OCI-LY7 (cell line): ENCODE results near the gene KDM8. TPM values are rescaled to one million over a fixed set of nuclear protein-coding genes. Genes with fewer than 3 reads are reported as not detected.

Experiments used
- BruUV-seq: library from RNA; stranded (reverse); fragments of 400-500 nt; replicated peaks from 2 replicates; lab custom pipeline; 2021; lab: Mats Ljungman, UMichigan
- CTCF ChIA-PET: fragments of 300-600 bp; sonication (Branson Sonifier 250); formaldehyde crosslinking; loops from one replicate; lab custom pipeline; 2022; ENCODE audit warnings: antibody characterized with exemption; ENCODE audit not compliant: unreplicated experiment; lab: Charles Lee
- POLR2A ChIA-PET: fragments of 300-600 bp; sonication (Branson Sonifier 250); formaldehyde crosslinking; loops from one replicate; lab custom pipeline; 2022; ENCODE audit warnings: antibody characterized with exemption; lab: Charles Lee
- DNase-seq: peaks from one replicate; pipeline ENCODE4 v3.0.0-alpha.2; 2015; ENCODE audit warnings: low spot score
- H2AFZ ChIP-seq: fragments of 200-600 bp; sonication (generic), shearing (Covaris generic); 2 replicates; pipeline ENCODE4 v1.6.1; 2014; ENCODE audit warnings: mild to moderate bottlenecking, antibody characterized with exemption, low read length, moderate library complexity
- H3K27ac ChIP-seq: fragments of 200-600 bp; sonication (generic); 2 replicates; pipeline ENCODE4 v1.5.1; 2014; ENCODE audit warnings: mixed run types, low read depth, mild to moderate bottlenecking, moderate library complexity, low read length, inconsistent platforms; ENCODE audit not compliant: poor library complexity, severe bottlenecking
- H3K36me3 ChIP-seq: fragments of 200-600 bp; sonication (generic); 2 replicates; pipeline ENCODE4 v1.6.1; 2014; ENCODE audit warnings: mild to moderate bottlenecking, antibody characterized with exemption, low read length, moderate library complexity, mixed read lengths; ENCODE audit not compliant: insufficient read depth
- H3K4me1 ChIP-seq: fragments of 200-600 bp; sonication (generic); 2 replicates; pipeline ENCODE4 v1.5.1; 2014; ENCODE audit warnings: mild to moderate bottlenecking, low read length; ENCODE audit not compliant: insufficient read depth, poor library complexity, severe bottlenecking
- H3K4me2 ChIP-seq: fragments of 200-600 bp; sonication (generic); 2 replicates; pipeline ENCODE4 v1.6.1; 2014; ENCODE audit warnings: mild to moderate bottlenecking, low read length
- H3K4me3 ChIP-seq: fragments of 200-600 bp; sonication (generic); 2 replicates; pipeline ENCODE4 v1.5.1; 2014; ENCODE audit warnings: mild to moderate bottlenecking, low read depth, low read length; ENCODE audit not compliant: poor library complexity, severe bottlenecking
- H3K79me2 ChIP-seq: fragments of 200-600 bp; sonication (generic); 2 replicates; pipeline ENCODE4 v1.6.1; 2016; ENCODE audit warnings: low read depth, mild to moderate bottlenecking, low read length, moderate library complexity, mixed read lengths; ENCODE audit not compliant: insufficient read depth
- H3K9me2 ChIP-seq: fragments of 200-600 bp; sonication (generic); 2 replicates; pipeline ENCODE4 v1.6.1; 2016; ENCODE audit warnings: mild to moderate bottlenecking, low read length, mixed read lengths; ENCODE audit not compliant: insufficient read depth
- H3K9me3 ChIP-seq: fragments of 200-600 bp; sonication (generic); 2 replicates; pipeline ENCODE4 v1.6.1; 2014; ENCODE audit warnings: mild to moderate bottlenecking, mixed run types, low read length, mixed read lengths
- H4K20me1 ChIP-seq: fragments of 200-600 bp; sonication (generic); 2 replicates; pipeline ENCODE4 v1.6.1; 2014; ENCODE audit warnings: mild to moderate bottlenecking, antibody characterized with exemption, low read length, moderate library complexity, mixed read lengths; ENCODE audit not compliant: insufficient read depth
- CTCF ChIP-seq: fragments of 200-600 bp; sonication (generic); conservative IDR thresholded peaks from 2 replicates; pipeline ENCODE4 v1.5.1; 2014; ENCODE audit warnings: mild to moderate bottlenecking, antibody characterized with exemption, low read length, moderate library complexity, mixed read lengths
- EZH2phosphoT487 ChIP-seq: fragments of 200-600 bp; sonication (generic); IDR thresholded peaks from 2 replicates; pipeline ENCODE4 v1.6.1; 2018; ENCODE audit warnings: low read depth, borderline replicate concordance, mild to moderate bottlenecking, mixed run types, antibody characterized with exemption, low read length, moderate library complexity, mixed read lengths
- intact Hi-C: fragments of 100-400 bp; cut with micrococcal nuclease; formaldehyde crosslinking; loops from one replicate; pipeline ENCODE4 v1.10.0; 2022; ENCODE audit not compliant: unreplicated experiment
- total RNA-seq, 2 experiments: library from RNA; depleted of rRNA in 1 of 2; stranded (reverse); fragments of >200 nt in 1 of 2; shearing (Covaris generic) in 1 of 2; gene quantifications; 2 replicates each; pipeline ENCODE4 v1.2.3, GENCODE V29; 2014 to 2022

Gene KDM8
- total RNA-seq, 2 experiments from 2014 or later = 14.2 to 14.5 TPM

- Histone ChIP-seq H3K79me2 (no peaks in the 10 kb centered on the region), H2AFZ (no peak overlapping the region), H3K9me2 (no peaks in the 10 kb centered on the region), H3K4me3 (no peak overlapping the region), H3K9me3 (no peaks in the 10 kb centered on the region), H4K20me1 (no peaks in the 10 kb centered on the region), H3K27ac (no peak overlapping the region), H3K4me1 (peaks cover 8% of the 10 kb centered on the region), H3K36me3 (peaks cover 7% of the 10 kb centered on the region; the same call in 1 of the 2 replicates), H3K4me2 (no peak overlapping the region)
- intact Hi-C loops = no loop called here
- no peak for TF ChIP-seq CTCF
- no peak for TF ChIP-seq EZH2phosphoT487
- BruUV-seq = no TSS peak
- CTCF ChIA-PET = interaction anchor here (0.5 kb wide), 1 partner anchor 13 kb away, joined by 3 read pairs; no protein-coding TSS in a partner anchor
- DNase-seq = no peak
- POLR2A ChIA-PET = no interaction called here
Observed at GRCh38 chr16:27223701-27224100, 20.4 kb downstream of the KDM8 start.

GRCh38 chr16:27224271-27224737 lies 21.0 kb downstream of the KDM8 start:
- ChIA-PET POLR2A (no interaction called here), CTCF (no interaction called here)
- no peak overlapping the region for H3K4me3 ChIP-seq
- peaks cover 7% of the 10 kb centered on the region; the same call in 1 of the 2 replicates for H3K36me3 ChIP-seq
- no peaks in the 10 kb centered on the region for H4K20me1 ChIP-seq
- no peak overlapping the region for H3K4me2 ChIP-seq
- no peaks in the 10 kb centered on the region for H3K9me3 ChIP-seq
- no TSS peak for BruUV-seq
- peaks cover 8% of the 10 kb centered on the region for H3K4me1 ChIP-seq
- H3K27ac ChIP-seq = no peak overlapping the region
- no peak overlapping the region for H2AFZ ChIP-seq
- DNase-seq = no peak
- intact Hi-C loops = no loop called here
- TF ChIP-seq EZH2phosphoT487 (no peak), CTCF (no peak)
- no peaks in the 10 kb centered on the region for H3K9me2 ChIP-seq
- H3K79me2 ChIP-seq = no peaks in the 10 kb centered on the region

GRCh38 chr16:27224741-27225300 lies 21.5 kb downstream of the KDM8 start:
- POLR2A ChIA-PET = interaction anchor here (0.6 kb wide), 1 partner anchor 19 kb away, joined by 4 read pairs; no protein-coding TSS in a partner anchor
- Histone ChIP-seq H3K79me2 (no peaks in the 10 kb centered on the region), H2AFZ (no peak overlapping the region), H3K4me2 (no peak overlapping the region), H3K9me2 (no peaks in the 10 kb centered on the region), H3K4me1 (peaks cover 8% of the 10 kb centered on the region), H3K9me3 (no peaks in the 10 kb centered on the region), H3K4me3 (no peak overlapping the region), H3K36me3 (peaks cover 7% of the 10 kb centered on the region; the same call in 1 of the 2 replicates), H4K20me1 (no peaks in the 10 kb centered on the region), H3K27ac (no peak overlapping the region)
- BruUV-seq = no TSS peak
- no peak for TF ChIP-seq EZH2phosphoT487
- no peak for TF ChIP-seq CTCF
- CTCF ChIA-PET = interaction anchor here (1.5 to 2.0 kb wide), 3 partner anchors 21 to 143 kb away, joined by 3 to 8 read pairs (median 5); no protein-coding TSS in a partner anchor
- intact Hi-C loops = no loop called here
- DNase-seq = no peak
